Measurements from ENCODE around the gene CDIP1.

Gene CDIP1

DNA sequence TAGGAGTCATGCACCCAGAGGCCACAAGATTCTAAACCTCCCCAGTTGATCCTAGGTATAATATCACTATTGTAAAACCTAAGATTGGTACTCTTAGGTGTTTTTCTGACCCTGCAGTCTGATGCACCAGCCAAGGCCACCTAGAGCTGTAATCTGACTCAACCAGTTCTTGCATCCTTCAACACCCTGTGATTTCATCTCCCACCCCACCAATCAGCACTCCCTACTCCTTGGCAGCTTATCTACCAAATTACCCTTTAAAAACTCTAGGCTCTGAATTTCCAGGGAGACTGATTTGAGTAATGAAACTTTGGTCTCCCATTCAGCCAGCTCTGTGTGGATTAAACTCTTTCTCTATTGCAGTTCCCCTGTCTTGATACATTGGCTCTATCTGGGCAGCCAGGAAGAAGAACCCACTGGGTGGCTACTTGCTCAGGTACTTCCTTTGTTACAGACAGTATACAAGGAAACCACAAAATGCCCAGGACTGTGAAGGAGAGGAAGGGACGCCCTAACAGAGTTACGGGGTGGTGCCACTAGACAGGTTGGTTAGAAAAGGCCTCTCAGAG is 1.2 kb upstream of the CDIP1 start:
- peaks cover 6% of the 10 kb centered on the region; the same call in 1 of the 2 replicates for H3K36me3 ChIP-seq (ENCODE audit: insufficient read depth, low read length)
- H3F3A ChIP-seq (ENCODE audit: insufficient read depth, low read length) = no peaks in the 10 kb centered on the region
- H3K4me3 ChIP-seq (ENCODE audit: low read depth, low read length, poor library complexity, severe bottlenecking) = no peak overlapping the region
- H3K4me2 ChIP-seq (ENCODE audit: low read length) = no peak overlapping the region
- no peak overlapping the region for H2AFZ ChIP-seq (ENCODE audit: low read length)
- H3K4me1 ChIP-seq (ENCODE audit: insufficient read depth, low read length, severe bottlenecking) = peaks cover 1% of the 10 kb centered on the region
- H3K9me3 ChIP-seq (ENCODE audit: low read length) = peaks cover 5% of the 10 kb centered on the region; the same call in 1 of the 2 replicates
- no peaks in the 10 kb centered on the region for H3K79me2 ChIP-seq (ENCODE audit: insufficient read depth, low read length)
- H3K27ac ChIP-seq (ENCODE audit: low read depth, low read length, poor library complexity, severe bottlenecking) = no peak overlapping the region
- H3K9ac ChIP-seq (ENCODE audit: low read length) = no peak overlapping the region
- no peaks in the 10 kb centered on the region; the same call in 1 of the 2 replicates for H3K27me3 ChIP-seq (ENCODE audit: insufficient read depth, low read length)
- no peaks in the 10 kb centered on the region for H4K20me1 ChIP-seq (ENCODE audit: insufficient read depth, low read length)
- no peak for TF ChIP-seq EZH2 (IDR thresholded peaks at IDR 0.05; ENCODE audit: borderline replicate concordance, low read length)
- TF ChIP-seq CTCF (IDR thresholded peaks at IDR 0.05; ENCODE audit: low read length) = no peak
- no peaks in the 10 kb centered on the region for H3K9me2 ChIP-seq (ENCODE audit: low read depth, low read length)

DNA sequence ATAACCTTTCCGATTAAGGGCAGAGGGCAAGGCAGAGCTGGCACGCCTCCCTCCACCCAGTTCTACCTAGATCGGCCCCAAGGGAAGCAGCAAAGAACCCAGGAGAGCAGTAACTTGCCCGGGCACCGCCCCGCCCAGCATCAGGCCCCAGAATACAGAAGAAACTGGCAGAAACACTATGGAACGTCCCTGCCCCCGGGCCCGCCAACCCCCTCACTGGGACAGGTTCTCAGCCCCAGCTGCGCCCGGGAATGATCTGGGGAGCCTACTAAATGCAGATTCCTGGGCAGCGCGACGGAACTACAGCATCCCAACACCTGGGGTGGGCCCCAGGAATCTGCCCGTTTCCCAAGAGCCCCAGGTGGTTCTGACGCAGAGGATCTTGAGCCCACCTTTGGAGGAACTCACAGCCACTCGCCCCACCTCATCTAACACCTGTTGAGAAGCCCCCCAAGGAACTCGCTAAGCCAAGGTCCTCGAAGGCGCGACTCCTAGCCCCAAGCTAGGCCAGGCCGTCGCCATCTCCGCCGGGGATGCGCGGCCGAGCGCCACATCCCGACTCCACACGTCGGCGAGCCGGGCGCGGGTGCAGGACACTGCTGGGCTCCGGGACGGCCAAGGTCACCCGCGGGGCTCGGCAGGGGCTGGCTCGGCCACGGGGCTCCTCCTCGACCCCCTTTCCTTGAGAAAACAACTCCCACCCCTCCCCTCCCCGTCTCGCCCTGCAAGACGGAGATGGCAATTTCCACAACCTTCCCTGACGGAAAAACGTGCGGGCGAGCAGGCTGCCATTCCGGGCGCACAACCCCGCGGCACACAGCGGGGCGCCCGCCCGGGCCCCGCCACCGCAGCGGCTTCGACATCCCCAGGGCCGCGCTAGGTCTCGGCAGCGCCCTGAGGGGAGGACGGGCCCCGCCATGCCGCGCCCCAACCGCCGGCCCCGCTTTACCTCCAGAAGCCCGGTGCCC is 913 bp downstream of the CDIP1 start:
- Histone ChIP-seq H3K4me2 (ENCODE audit: low read length) (no peak overlapping the region), H3K36me3 (ENCODE audit: insufficient read depth, low read length) (peaks cover 6% of the 10 kb centered on the region; the same call in 1 of the 2 replicates), H3F3A (ENCODE audit: insufficient read depth, low read length) (no peaks in the 10 kb centered on the region), H3K27ac (ENCODE audit: low read depth, low read length, poor library complexity, severe bottlenecking) (no peak overlapping the region), H3K27me3 (ENCODE audit: insufficient read depth, low read length) (no peaks in the 10 kb centered on the region; the same call in 1 of the 2 replicates), H3K9me3 (ENCODE audit: low read length) (peaks cover 5% of the 10 kb centered on the region; the same call in 1 of the 2 replicates), H3K4me1 (ENCODE audit: insufficient read depth, low read length, severe bottlenecking) (no peaks in the 10 kb centered on the region), H3K9ac (ENCODE audit: low read length) (no peak overlapping the region), H3K9me2 (ENCODE audit: low read depth, low read length) (no peaks in the 10 kb centered on the region), H3K79me2 (ENCODE audit: insufficient read depth, low read length) (no peaks in the 10 kb centered on the region), H3K4me3 (ENCODE audit: low read depth, low read length, poor library complexity, severe bottlenecking) (no peak overlapping the region), H4K20me1 (ENCODE audit: insufficient read depth, low read length) (no peaks in the 10 kb centered on the region), H2AFZ (ENCODE audit: low read length) (no peak overlapping the region)
- TF ChIP-seq EZH2 (IDR thresholded peaks at IDR 0.05; ENCODE audit: borderline replicate concordance, low read length) = no peak
- no peak for TF ChIP-seq CTCF (IDR thresholded peaks at IDR 0.05; ENCODE audit: low read length)

DNA sequence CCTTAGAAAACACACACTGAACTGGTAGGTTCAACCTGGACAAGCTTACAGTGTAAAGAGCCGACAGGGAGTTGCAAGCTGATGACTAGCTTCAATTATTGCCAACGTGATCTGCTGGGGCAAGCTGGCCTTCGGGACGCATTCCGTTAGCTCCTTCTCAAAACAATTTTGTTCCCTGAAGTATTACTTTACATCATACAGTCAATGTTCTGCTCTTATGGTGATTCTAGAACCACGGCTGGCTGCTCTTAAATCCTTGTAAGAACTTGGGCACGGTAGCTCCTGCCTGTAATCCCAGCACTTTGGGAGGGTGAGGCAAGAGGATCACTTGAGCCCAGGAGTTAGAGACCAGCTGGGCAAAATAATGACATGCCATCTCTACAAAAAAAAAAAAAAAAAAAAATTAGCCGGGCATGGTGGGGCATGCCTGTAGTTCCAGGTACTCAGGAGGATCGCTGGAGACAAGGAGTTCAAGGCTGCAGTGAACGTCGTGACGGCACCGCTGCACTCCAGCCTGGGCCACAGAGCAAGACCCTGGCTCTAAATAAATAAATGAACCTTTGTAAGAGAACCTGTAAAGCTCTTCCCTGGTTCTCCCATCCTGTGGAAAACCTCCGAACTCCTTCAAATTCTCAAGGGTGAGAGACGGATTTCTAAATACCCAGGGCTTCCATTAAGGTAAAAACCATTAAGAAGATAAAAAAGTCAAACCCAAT is 2.0 kb downstream of the CDIP1 start:
- TF ChIP-seq CTCF (IDR thresholded peaks at IDR 0.05; ENCODE audit: low read length) (no peak), EZH2 (IDR thresholded peaks at IDR 0.05; ENCODE audit: borderline replicate concordance, low read length) (no peak)
- Histone ChIP-seq H4K20me1 (ENCODE audit: insufficient read depth, low read length) (no peaks in the 10 kb centered on the region), H3K4me1 (ENCODE audit: insufficient read depth, low read length, severe bottlenecking) (peaks cover 6% of the 10 kb centered on the region), H3K4me3 (ENCODE audit: low read depth, low read length, poor library complexity, severe bottlenecking) (no peak overlapping the region), H3K9me3 (ENCODE audit: low read length) (peaks cover 5% of the 10 kb centered on the region; the same call in 1 of the 2 replicates), H3K27ac (ENCODE audit: low read depth, low read length, poor library complexity, severe bottlenecking) (no peak overlapping the region), H3K79me2 (ENCODE audit: insufficient read depth, low read length) (no peaks in the 10 kb centered on the region), H3K9me2 (ENCODE audit: low read depth, low read length) (no peaks in the 10 kb centered on the region), H3K9ac (ENCODE audit: low read length) (no peak overlapping the region), H2AFZ (ENCODE audit: low read length) (no peak overlapping the region), H3K4me2 (ENCODE audit: low read length) (no peak overlapping the region), H3F3A (ENCODE audit: insufficient read depth, low read length) (no peaks in the 10 kb centered on the region), H3K27me3 (ENCODE audit: insufficient read depth, low read length) (no peaks in the 10 kb centered on the region; the same call in 1 of the 2 replicates), H3K36me3 (ENCODE audit: insufficient read depth, low read length) (peaks cover 6% of the 10 kb centered on the region; the same call in 1 of the 2 replicates)

Data from OCI-LY1 (cell line).